GM21529 (cell line): ENCODE data around the gene PHLPP1.
"Not testable (repeated sequence)": the region's sequence is repeated elsewhere in the genome, so short reads cannot be mapped to it uniquely, and the experiment has no call there.

ENCODE experiments used
- ATAC-seq: cut with Tn5 transposase; IDR thresholded peaks from one replicate; pipeline ENCODE4 v1.9.1; 2021; ENCODE audit not compliant: unreplicated experiment

The PHLPP1 gene

GRCh38 chr18:62880673-62881364 lies 165.5 kb downstream of the PHLPP1 start:
- ATAC-seq = no peak

DNA sequence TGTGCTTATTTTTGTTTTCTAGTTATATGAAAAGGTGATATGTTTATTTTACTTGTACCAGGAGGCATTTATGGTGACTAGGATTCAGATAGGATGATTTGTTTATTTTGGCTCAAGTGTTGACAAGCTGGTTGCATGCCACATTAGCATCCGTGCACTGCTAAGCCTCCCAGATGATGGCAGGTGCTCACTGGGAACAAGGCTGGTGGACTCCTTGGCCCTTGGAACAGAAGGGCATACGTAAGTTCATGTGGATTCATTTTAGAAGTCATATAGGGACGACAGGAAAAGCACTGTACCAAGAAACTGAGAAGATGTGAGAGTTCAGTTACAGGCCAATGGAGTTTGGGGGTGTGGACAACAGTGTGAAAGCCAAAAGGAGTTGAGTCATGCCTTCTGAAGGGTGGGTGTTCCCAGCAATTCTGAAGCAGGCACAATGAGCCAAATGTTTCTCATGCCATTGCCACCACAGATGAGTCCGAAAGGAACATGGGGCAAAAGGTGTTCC lies 166.2 kb downstream of the PHLPP1 start:
- ATAC-seq = peak; percentile 53

DNA sequence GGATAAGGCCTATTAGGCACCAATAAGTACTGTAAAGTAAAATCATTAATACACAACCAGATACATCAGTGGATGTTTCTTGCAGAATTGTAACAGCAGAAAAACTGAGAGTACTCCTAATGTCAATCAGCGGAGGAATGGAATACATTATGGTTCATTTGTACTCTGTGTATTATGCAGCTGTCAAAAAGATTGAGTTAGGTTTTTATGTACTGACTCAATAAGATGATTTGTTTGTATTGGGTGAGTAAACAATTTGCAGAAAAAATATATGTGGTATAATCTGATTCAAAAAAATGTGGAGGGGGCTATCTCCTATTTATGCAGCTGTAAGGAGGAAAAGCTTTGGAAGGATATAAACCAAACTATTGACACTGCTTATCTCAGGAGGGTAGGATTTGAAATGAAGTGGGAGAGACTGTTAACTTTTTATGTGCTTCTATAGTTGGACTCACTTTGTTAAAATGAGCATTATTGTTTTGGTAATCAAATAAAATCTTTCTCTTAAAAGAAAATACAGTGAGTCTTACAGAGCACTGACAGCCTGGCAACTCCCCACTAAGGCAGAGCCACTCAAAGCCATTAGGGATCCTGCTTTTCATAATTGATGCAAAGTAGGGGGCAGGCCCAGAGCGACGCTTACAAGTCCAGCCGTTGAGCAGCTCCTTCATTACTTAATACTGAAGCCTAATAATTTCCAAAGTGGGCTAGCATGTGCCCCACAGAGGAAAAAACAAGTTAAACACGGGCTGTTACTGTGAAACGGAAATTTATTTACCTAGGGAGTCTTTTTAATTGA lies 168.8 kb downstream of the PHLPP1 start:
- no peak for ATAC-seq

- ATAC-seq = no peak
Measured at GRCh38 chr18:62885804-62886203, 170.5 kb downstream of the PHLPP1 start.

DNA sequence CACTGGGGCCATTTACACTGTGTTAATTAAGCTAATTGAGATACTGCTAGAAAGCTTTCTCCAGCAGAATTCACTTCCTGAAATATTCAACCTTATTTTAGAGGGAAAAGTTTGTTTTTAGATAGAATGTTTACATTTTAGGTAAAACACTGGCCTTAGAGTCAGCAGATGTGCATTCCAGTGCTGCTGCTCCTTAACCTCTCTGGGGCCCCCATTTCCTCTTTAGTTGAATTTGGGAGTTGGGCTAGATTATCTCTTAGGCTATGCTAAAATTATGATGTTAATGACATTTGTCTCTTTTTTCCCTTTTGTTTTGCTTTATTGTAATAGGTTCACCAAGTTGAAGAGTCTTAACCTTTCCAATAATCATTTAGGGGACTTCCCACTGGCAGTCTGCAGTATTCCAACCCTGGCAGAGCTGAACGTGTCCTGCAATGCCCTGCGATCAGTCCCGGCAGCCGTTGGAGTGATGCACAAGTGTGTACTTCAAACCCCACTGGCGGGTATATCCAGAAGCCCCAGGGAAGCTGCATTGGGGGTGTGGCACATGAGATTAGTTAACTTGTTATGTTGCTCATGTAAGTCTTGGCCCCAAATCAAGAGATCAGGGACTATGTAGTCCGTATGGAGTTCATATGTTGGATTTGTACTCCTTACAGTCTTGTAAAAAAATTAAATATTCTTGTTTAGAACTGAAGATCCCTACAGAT lies 179.5 kb downstream of the PHLPP1 start:
- ATAC-seq = no peak

DNA sequence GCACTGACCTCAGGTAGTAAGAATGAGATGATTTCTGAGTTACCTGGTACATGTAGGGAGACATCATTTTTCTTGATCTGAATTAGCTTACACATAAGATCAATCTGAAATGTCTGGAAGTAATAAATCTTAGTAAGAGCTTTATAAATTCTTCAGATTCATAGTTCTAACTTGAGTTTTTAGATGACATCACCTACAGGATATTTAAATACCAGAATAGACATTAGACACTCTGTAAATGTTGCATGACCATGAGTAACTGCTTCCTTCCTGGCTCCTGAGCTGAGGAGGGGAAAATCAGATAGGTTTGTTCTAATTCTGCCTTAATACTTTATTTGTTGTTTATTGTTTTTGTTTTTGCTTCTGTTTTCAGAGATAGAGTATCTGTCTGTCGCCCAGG lies 181.8 kb downstream of the PHLPP1 start:
- no peak for ATAC-seq

DNA sequence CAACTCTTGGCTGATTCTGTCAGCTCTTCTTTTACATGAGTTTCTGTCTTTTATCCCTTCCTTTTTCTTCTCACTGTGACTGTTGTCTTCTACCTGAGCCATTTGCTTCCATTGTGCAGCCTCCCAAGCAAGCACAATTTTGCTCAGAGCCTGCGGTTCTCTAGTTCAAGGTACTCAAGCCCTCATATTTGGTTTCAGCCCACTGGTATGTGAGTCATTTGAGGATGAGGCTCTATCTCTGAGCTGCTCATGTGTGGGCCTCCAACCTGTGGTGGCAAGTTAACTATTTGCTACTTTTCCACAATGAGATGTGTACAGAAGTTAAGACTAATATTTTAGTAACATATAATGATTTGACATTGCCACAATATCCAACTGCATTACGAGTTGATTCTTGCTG lies 183.0 kb downstream of the PHLPP1 start:
- ATAC-seq = peak; percentile 97

GRCh38 chr18:62899534-62899933 lies 184.2 kb downstream of the PHLPP1 start:
- ATAC-seq = no peak

- no peak for ATAC-seq
Measured at GRCh38 chr18:62900132-62900883, 185.0 kb downstream of the PHLPP1 start.

GRCh38 chr18:62902776-62903175 lies 187.4 kb downstream of the PHLPP1 start:
- no peak for ATAC-seq

GRCh38 chr18:62904396-62905285 lies 189.3 kb downstream of the PHLPP1 start:
- no peak for ATAC-seq

DNA sequence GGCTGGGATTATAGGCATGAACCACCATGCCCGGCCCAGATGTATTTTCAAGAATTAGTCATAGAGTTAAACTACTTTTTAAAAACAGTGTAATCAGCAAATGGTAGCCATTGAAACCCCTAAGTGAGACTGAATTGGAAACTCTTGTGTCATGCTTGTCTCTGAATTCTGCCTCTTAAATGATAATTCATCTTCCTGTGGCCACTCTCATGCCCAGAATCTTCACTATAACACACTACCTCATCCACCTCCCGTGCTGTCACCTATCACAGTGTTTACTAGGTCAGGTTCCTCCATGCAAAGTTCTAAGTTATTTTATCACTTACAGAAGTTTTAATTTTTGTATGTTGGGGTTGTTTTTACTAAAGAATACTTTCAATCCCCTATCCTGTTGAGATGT lies 197.5 kb downstream of the PHLPP1 start:
- no peak for ATAC-seq

DNA sequence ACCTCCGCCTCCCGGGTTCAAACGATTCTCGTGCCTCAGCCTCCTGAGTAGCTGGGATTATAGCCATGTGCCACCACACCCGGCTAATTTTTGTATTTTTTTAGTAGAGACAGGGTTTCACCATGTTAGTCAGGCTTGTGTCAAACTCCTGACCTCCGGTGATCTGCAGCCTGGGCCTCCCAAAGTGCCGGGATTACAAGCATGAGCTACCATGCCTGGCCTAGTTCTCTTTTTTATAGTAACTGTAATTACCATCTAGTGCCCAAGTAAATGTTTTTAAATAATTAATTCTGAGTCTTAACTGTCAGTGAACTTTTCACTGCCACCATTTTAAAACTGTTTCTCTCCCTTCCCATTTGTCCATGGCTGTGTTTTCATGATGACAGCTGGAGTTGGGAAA lies 198.5 kb downstream of the PHLPP1 start:
- ATAC-seq = not testable (repeated sequence)

DNA sequence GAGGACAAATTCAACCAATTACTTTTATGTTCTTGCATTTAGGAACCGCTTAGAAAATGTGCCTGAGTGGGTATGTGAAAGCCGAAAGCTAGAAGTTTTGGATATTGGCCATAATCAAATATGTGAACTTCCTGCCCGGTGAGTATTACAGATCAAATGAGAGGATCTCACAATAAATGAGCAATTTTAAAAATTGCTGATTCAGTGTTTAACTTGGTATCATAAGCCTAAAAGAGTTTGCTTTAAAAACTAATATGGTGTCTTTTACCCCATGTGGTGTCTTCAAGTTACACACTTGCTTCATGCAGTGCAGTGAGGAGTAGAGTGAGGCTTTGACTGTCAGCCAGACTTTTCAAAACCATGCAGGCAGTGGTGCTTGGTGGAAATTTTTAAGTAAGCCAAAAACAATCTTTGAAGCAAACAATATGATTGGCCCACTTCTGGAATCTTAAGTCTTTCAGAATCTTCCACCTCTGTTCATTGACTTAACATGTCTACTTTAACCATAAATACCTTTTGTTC lies 199.6 kb downstream of the PHLPP1 start:
- ATAC-seq = no peak

DNA sequence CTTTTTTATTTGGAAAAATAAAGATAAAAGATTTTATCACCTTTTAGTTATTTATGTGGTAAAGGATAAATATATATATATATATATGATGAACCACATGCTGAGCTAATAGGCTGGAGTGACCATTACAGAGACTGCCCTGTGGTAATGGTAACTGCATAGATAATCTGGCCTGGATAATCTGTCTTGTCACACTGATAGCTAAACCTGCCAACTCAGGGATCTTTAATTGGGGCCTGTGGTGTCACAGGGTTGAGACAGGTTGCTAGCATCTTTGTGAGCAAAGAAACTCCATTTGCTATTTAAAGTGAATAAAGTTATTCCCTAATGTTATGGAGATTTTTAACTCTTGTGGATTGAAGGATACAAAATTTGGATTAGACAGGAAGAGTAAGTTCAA lies 203.0 kb downstream of the PHLPP1 start:
- ATAC-seq = no peak

GRCh38 chr18:62919109-62919838 lies 203.9 kb downstream of the PHLPP1 start:
- no peak for ATAC-seq

- no peak for ATAC-seq
Measured at GRCh38 chr18:62925031-62925688, 209.8 kb downstream of the PHLPP1 start.

DNA sequence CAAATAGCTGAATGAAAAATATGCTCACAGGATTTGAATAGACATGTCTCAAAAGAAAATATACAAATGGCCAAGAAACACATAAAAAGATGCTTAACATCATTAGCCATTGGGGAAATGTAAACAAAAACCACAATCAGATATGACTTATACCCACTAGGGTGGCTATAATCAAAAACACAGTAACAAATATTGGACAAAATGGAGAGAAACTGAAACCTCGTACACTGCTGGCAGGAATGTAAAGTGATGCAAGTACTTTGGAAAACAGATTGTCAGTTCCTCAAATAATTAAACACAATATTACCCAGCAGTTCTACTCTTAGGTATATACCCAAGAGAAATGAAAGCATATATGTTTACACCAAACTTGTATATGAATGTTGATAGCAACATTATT lies 213.0 kb downstream of the PHLPP1 start:
- no peak for ATAC-seq
